ENCODE data around the gene MGRN1.

MGRN1 gene

GRCh38 chr16:4702466-4702808 is 77.8 kb downstream of the MGRN1 start:
- no peak for TF ChIP-seq FOXP2 (optimal IDR thresholded peaks at IDR 0.05; ENCODE audit: borderline replicate concordance, extremely low read depth, extremely low read length, insufficient read depth)

- TF ChIP-seq FOXP2 (optimal IDR thresholded peaks at IDR 0.05; ENCODE audit: borderline replicate concordance, extremely low read depth, extremely low read length, insufficient read depth): no peak
- no peak for TF ChIP-seq TAF1 (IDR thresholded peaks at IDR 0.05; ENCODE audit: borderline replicate concordance, insufficient read depth, low read length)
- TF ChIP-seq POLR2AphosphoS5 (IDR thresholded peaks at IDR 0.05; ENCODE audit: low read depth, low read length): no peak
- no peak for TF ChIP-seq REST (IDR thresholded peaks at IDR 0.05; ENCODE audit: insufficient read depth in 1 of 2, low read depth in 2 of 2, low read length in 2 of 2)
- no peak for TF ChIP-seq SIN3A (IDR thresholded peaks at IDR 0.05; ENCODE audit: borderline replicate concordance, insufficient read depth, low read length)
These were observed 79.3 kb downstream of the MGRN1 start for GRCh38 chr16:4703906-4704305.

- TF ChIP-seq REST (IDR thresholded peaks at IDR 0.05; ENCODE audit: insufficient read depth in 1 of 2, low read depth in 2 of 2, low read length in 2 of 2): no peak
- no peak for TF ChIP-seq POLR2AphosphoS5 (IDR thresholded peaks at IDR 0.05; ENCODE audit: low read depth, low read length)
- TF ChIP-seq FOXP2 (optimal IDR thresholded peaks at IDR 0.05; ENCODE audit: borderline replicate concordance, extremely low read depth, extremely low read length, insufficient read depth): no peak
- no peak for TF ChIP-seq SIN3A (IDR thresholded peaks at IDR 0.05; ENCODE audit: borderline replicate concordance, insufficient read depth, low read length)
- no peak for TF ChIP-seq TAF1 (IDR thresholded peaks at IDR 0.05; ENCODE audit: borderline replicate concordance, insufficient read depth, low read length)
These were observed 79.9 kb downstream of the MGRN1 start for GRCh38 chr16:4704491-4704890.

- TF ChIP-seq SIN3A (IDR thresholded peaks at IDR 0.05; ENCODE audit: borderline replicate concordance, insufficient read depth, low read length) (no peak), TAF1 (IDR thresholded peaks at IDR 0.05; ENCODE audit: borderline replicate concordance, insufficient read depth, low read length) (no peak), FOXP2 (optimal IDR thresholded peaks at IDR 0.05; ENCODE audit: borderline replicate concordance, extremely low read depth, extremely low read length, insufficient read depth) (no peak), POLR2AphosphoS5 (IDR thresholded peaks at IDR 0.05; ENCODE audit: low read depth, low read length) (no peak), REST (IDR thresholded peaks at IDR 0.05; ENCODE audit: insufficient read depth in 1 of 2, low read depth in 2 of 2, low read length in 2 of 2) (no peak)
These were observed 80.3 kb downstream of the MGRN1 start for GRCh38 chr16:4704913-4705312.

GRCh38 chr16:4706871-4707270 is 82.2 kb downstream of the MGRN1 start:
- TF ChIP-seq TAF1 (IDR thresholded peaks at IDR 0.05; ENCODE audit: borderline replicate concordance, insufficient read depth, low read length) (no peak), REST (IDR thresholded peaks at IDR 0.05; ENCODE audit: insufficient read depth in 1 of 2, low read depth in 2 of 2, low read length in 2 of 2) (no peak)
